Measurements from ENCODE around the gene ECM1.

The ECM1 gene

GRCh38 chr1:150551051-150551783 lies 43.3 kb downstream of the ECM1 start:
- no peak overlapping the region for H3K27ac ChIP-seq
- no peak for TF ChIP-seq CTCF (conservative IDR thresholded peaks at IDR 0.05)

- TF ChIP-seq CTCF (conservative IDR thresholded peaks at IDR 0.05), result no peak
- H3K27ac ChIP-seq, result no peak overlapping the region
Measured at GRCh38 chr1:150551784-150552127, 43.8 kb downstream of the ECM1 start.

GRCh38 chr1:150552128-150552910 lies 44.4 kb downstream of the ECM1 start:
- H3K27ac ChIP-seq, result no peak overlapping the region
- no peak for TF ChIP-seq CTCF (conservative IDR thresholded peaks at IDR 0.05)

GRCh38 chr1:150552911-150553289 lies 45.0 kb downstream of the ECM1 start:
- no peak for TF ChIP-seq CTCF (conservative IDR thresholded peaks at IDR 0.05)
- H3K27ac ChIP-seq, result no peak overlapping the region

- no peak for TF ChIP-seq CTCF (conservative IDR thresholded peaks at IDR 0.05)
- H3K27ac ChIP-seq, result no peak overlapping the region
Measured at GRCh38 chr1:150553392-150554085, 45.6 kb downstream of the ECM1 start.

GRCh38 chr1:150554086-150554452 lies 46.2 kb downstream of the ECM1 start:
- H3K27ac ChIP-seq, result no peak overlapping the region
- TF ChIP-seq CTCF (conservative IDR thresholded peaks at IDR 0.05), result no peak

GRCh38 chr1:150555198-150555970 lies 47.5 kb downstream of the ECM1 start:
- no peak for TF ChIP-seq CTCF (conservative IDR thresholded peaks at IDR 0.05)
- H3K27ac ChIP-seq, result no peak overlapping the region

Measured in VCaP (cell line).